ENCODE results near the gene RERE.

The RERE gene

DNA sequence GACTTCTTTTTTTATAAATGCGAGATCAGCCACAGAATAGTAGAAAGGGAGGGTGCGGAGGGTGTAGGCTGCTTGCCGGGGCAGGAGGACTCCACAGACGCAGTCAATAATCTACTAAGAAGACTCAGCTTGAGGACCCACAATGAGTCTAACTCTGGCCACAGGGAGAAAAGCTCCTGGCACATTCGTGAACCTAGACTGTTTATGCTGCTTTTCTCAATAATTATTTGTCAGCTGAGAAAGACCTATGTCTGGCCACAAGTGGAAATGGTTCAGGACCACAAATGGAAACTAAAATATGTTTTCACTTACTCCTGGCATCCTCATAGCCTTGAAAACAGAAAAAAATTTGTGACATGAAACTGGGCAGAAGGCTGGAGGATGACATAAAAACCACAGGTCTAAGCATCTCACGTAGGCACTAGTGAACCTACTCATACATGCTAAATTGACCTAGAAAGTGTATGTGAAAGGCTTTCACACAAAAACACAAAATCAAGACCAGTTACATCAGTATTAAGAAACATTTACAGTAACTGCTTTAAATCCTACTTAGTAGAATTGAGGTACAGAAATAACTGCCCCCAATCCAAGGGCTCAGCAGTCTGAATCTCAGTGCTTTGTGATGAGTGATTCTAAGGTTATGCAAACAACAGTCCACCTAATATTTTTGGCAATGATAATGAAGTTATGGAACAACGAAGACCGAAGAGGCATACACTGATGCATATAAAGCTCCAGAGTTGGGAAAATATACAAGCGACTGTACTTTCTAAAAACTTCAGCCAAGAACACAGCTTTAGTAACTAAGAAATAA lies 340.1 kb downstream of the RERE start:
- DNase-seq (no peak), ATAC-seq (ENCODE audit: insufficient read depth, low read depth) (no peak)
- TF ChIP-seq EZH2 (IDR thresholded peaks at IDR 0.05; ENCODE audit: borderline replicate concordance, low read depth, low read length, severe bottlenecking) (no peak), CTCF (IDR thresholded peaks at IDR 0.05; ENCODE audit: borderline replicate concordance, extremely low read depth, low read length, poor library complexity, severe bottlenecking) (no peak)
- peaks cover 5% of the 10 kb centered on the region for H4K20me1 ChIP-seq (ENCODE audit: insufficient read depth, low read length)
- no peaks in the 10 kb centered on the region for H3K79me2 ChIP-seq (ENCODE audit: insufficient read depth, low read length)
- no peak overlapping the region for H3K27ac ChIP-seq (ENCODE audit: low read length)
- no peak overlapping the region for H3K4me2 ChIP-seq (ENCODE audit: insufficient read depth, low read length)
- no peaks in the 10 kb centered on the region for H3K27me3 ChIP-seq (ENCODE audit: insufficient read depth, low read length, poor library complexity)
- H3K36me3 ChIP-seq (ENCODE audit: insufficient read depth, low read length): no peaks in the 10 kb centered on the region
- no peak overlapping the region for H3K4me3 ChIP-seq (ENCODE audit: low read depth in 1 of 2, low read length in 2 of 2)
- H2AFZ ChIP-seq (ENCODE audit: low read depth, low read length): no peak overlapping the region
- 0 out of 2 replicates have a peak, but pooled peaks cover 3% of the 10 kb centered on the region for H3K4me1 ChIP-seq (ENCODE audit: insufficient read depth, low read length)
- H3K9me3 ChIP-seq (ENCODE audit: insufficient read depth, low read length, severe bottlenecking): no peaks in the 10 kb centered on the region
- H3K9ac ChIP-seq (ENCODE audit: low read depth, low read length): no peak overlapping the region

DNA sequence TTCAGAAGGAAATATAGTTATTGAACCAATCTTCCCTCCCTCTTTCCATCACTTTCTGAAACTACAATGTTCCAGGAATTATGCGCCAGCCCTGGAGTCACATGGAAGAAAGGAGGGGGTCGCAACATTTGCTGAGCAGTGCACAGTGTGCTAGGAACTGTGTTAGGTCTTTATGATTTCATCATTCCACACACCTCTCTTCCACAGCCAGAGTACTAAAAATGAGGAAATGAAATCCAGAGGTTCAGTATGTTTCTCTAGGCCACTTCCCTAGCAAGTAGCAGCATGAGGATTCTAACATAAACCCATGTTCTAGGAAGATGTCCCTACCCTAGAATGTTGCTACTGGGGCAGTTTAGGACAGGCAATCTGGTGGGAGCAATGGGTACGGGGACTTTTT lies 341.4 kb downstream of the RERE start:
- Histone ChIP-seq H3K79me2 (ENCODE audit: insufficient read depth, low read length) (no peaks in the 10 kb centered on the region), H3K9me3 (ENCODE audit: insufficient read depth, low read length, severe bottlenecking) (no peaks in the 10 kb centered on the region), H4K20me1 (ENCODE audit: insufficient read depth, low read length) (peaks cover 7% of the 10 kb centered on the region), H3K4me3 (ENCODE audit: low read depth in 1 of 2, low read length in 2 of 2) (no peak overlapping the region), H3K27me3 (ENCODE audit: insufficient read depth, low read length, poor library complexity) (no peaks in the 10 kb centered on the region), H3K4me2 (ENCODE audit: insufficient read depth, low read length) (no peak overlapping the region), H3K36me3 (ENCODE audit: insufficient read depth, low read length) (no peaks in the 10 kb centered on the region), H3K27ac (ENCODE audit: low read length) (no peak overlapping the region), H3K4me1 (ENCODE audit: insufficient read depth, low read length) (0 out of 2 replicates have a peak, but pooled peaks cover 3% of the 10 kb centered on the region), H3K9ac (ENCODE audit: low read depth, low read length) (no peak overlapping the region), H2AFZ (ENCODE audit: low read depth, low read length) (no peak overlapping the region)
- ATAC-seq (ENCODE audit: insufficient read depth, low read depth) (no peak), DNase-seq (no peak)
- TF ChIP-seq CTCF (IDR thresholded peaks at IDR 0.05; ENCODE audit: borderline replicate concordance, extremely low read depth, low read length, poor library complexity, severe bottlenecking): no peak
- no peak for TF ChIP-seq EZH2 (IDR thresholded peaks at IDR 0.05; ENCODE audit: borderline replicate concordance, low read depth, low read length, severe bottlenecking)

GRCh38 chr1:8474369-8474768 lies 343.1 kb downstream of the RERE start:
- Histone ChIP-seq H3K4me1 (ENCODE audit: insufficient read depth, low read length) (0 out of 2 replicates have a peak, but pooled peaks cover 3% of the 10 kb centered on the region), H3K79me2 (ENCODE audit: insufficient read depth, low read length) (no peaks in the 10 kb centered on the region), H2AFZ (ENCODE audit: low read depth, low read length) (no peak overlapping the region), H3K9ac (ENCODE audit: low read depth, low read length) (no peak overlapping the region), H3K36me3 (ENCODE audit: insufficient read depth, low read length) (no peaks in the 10 kb centered on the region), H3K27ac (ENCODE audit: low read length) (no peak overlapping the region), H3K4me2 (ENCODE audit: insufficient read depth, low read length) (no peak overlapping the region), H3K27me3 (ENCODE audit: insufficient read depth, low read length, poor library complexity) (no peaks in the 10 kb centered on the region), H4K20me1 (ENCODE audit: insufficient read depth, low read length) (peaks cover 11% of the 10 kb centered on the region), H3K4me3 (ENCODE audit: low read depth in 1 of 2, low read length in 2 of 2) (no peak overlapping the region), H3K9me3 (ENCODE audit: insufficient read depth, low read length, severe bottlenecking) (no peaks in the 10 kb centered on the region)
- ATAC-seq (ENCODE audit: insufficient read depth, low read depth): no peak
- TF ChIP-seq CTCF (IDR thresholded peaks at IDR 0.05; ENCODE audit: borderline replicate concordance, extremely low read depth, low read length, poor library complexity, severe bottlenecking) (no peak), EZH2 (IDR thresholded peaks at IDR 0.05; ENCODE audit: borderline replicate concordance, low read depth, low read length, severe bottlenecking) (no peak)
- DNase-seq: no peak
